Ascending aorta (tissue), 2 donors: ENCODE results near the gene PIP5K1A. TPM values are rescaled to one million over a fixed set of nuclear protein-coding genes. Genes with fewer than 3 reads are reported as not detected.

Experiments used
- DNase-seq, 2 donors: peaks; one replicate each; pipeline ENCODE4 v3.0.0-alpha.2; 2019; ENCODE audit warnings: low spot score in 2 of 2
- H3K27ac ChIP-seq, 2 donors: fragments of 200-600 bp; sonication (generic); one replicate each; pipeline ENCODE4 v1.5.1; 2016 to 2017; ENCODE audit warnings: mild to moderate bottlenecking in 1 of 2
- H3K27me3 ChIP-seq: fragments of 200-600 bp; sonication (generic); one replicate; pipeline ENCODE4 v1.5.1; 2017
- H3K36me3 ChIP-seq, 2 donors: fragments of 200-600 bp; sonication (generic); one replicate each; pipeline ENCODE4 v1.5.1; 2016
- H3K4me1 ChIP-seq, 2 donors: fragments of 200-600 bp; sonication (generic); one replicate each; pipeline ENCODE4 v1.5.1; 2016 to 2017; ENCODE audit warnings: mild to moderate bottlenecking in 1 of 2
- H3K4me3 ChIP-seq, 2 donors: fragments of 200-600 bp; sonication (generic); one replicate each; pipeline ENCODE4 v1.5.1; 2016 to 2017; ENCODE audit warnings: mild to moderate bottlenecking in 1 of 2
- H3K9me3 ChIP-seq, 2 donors: fragments of 200-600 bp; sonication (generic); one replicate each; pipeline ENCODE4 v1.5.1; 2016
- CTCF ChIP-seq, 3 experiments: fragments of 200-600 bp in 2 of 3; fragments of 450-650 bp in 1 of 3; sonication (generic) in 2 of 3; IDR thresholded peaks; one replicate each; pipeline ENCODE4 v1.5.1; 2016 to 2019; ENCODE audit warnings: antibody characterized with exemption in 3 of 3, mild to moderate bottlenecking in 1 of 3, moderate library complexity in 1 of 3
- intact Hi-C: fragments of 100-400 bp; cut with DNase I; formaldehyde crosslinking; loops from one replicate; pipeline ENCODE4 v1.15.1; 2023
- total RNA-seq: library from RNA; depleted of rRNA; stranded (reverse); fragments of >200 nt; gene quantifications from one replicate; pipeline ENCODE4 v1.1.0, GENCODE V29; 2016

PIP5K1A gene
- 36.5 TPM for total RNA-seq

GRCh38 chr1:151198254-151199127, at the start of gene PIP5K1A:
Gene PIP5K1A (plus strand): TSS chr1:151198552. CDS start chr1:151198997, 445 bp downstream.
- intact Hi-C loops, result loop anchor here (1.0 to 2.0 kb wide), 2 partner anchors 34 to 56 kb away; partner anchors contain the start of genes LYSMD1 and PSMD4
- Histone ChIP-seq H3K9me3 (no peaks in the 10 kb centered on the region), H3K4me3 (peak within 1 kb of the TSS; percentile 74 to 82)

GRCh38 chr1:151156515-151156819, 41.9 kb upstream of the PIP5K1A start, which contains the start of gene TNFAIP8L2:
Gene TNFAIP8L2 (plus strand): TSS chr1:151156649. CDS start chr1:151158698, 2,049 bp downstream.
- peaks cover 30 to 39% of the 10 kb centered on the region in 2 donors for H3K36me3 ChIP-seq
- peaks cover 0 to 8% of the 10 kb centered on the region in 2 donors for H3K4me1 ChIP-seq
- no peak for DNase-seq
- no peak for TF ChIP-seq CTCF (IDR thresholded peaks at IDR 0.05)
- no peak within 1 kb of the TSS for H3K27ac ChIP-seq
- no peaks in the 10 kb centered on the region for H3K27me3 ChIP-seq
- intact Hi-C loops, result loop anchor here (1.0 kb wide), 2 partner anchors 56 to 132 kb away; no protein-coding TSS in a partner anchor
- peak within 1 kb of the TSS in 1 of 2 donors; percentile 52 for H3K4me3 ChIP-seq
- H3K9me3 ChIP-seq, result no peaks in the 10 kb centered on the region

More at GRCh38 chr1:151198254-151199127, at the start of gene PIP5K1A:
- H3K27me3 ChIP-seq, result no peaks in the 10 kb centered on the region
- DNase-seq, result peak; percentile 95 to 99
- peaks cover 5 to 23% of the 10 kb centered on the region in 2 donors for H3K4me1 ChIP-seq
- TF ChIP-seq CTCF (IDR thresholded peaks at IDR 0.05), result no peak
- peak within 1 kb of the TSS; percentile 84 to 85 for H3K27ac ChIP-seq
- peaks cover 4 to 6% of the 10 kb centered on the region in 2 donors for H3K36me3 ChIP-seq

DNA sequence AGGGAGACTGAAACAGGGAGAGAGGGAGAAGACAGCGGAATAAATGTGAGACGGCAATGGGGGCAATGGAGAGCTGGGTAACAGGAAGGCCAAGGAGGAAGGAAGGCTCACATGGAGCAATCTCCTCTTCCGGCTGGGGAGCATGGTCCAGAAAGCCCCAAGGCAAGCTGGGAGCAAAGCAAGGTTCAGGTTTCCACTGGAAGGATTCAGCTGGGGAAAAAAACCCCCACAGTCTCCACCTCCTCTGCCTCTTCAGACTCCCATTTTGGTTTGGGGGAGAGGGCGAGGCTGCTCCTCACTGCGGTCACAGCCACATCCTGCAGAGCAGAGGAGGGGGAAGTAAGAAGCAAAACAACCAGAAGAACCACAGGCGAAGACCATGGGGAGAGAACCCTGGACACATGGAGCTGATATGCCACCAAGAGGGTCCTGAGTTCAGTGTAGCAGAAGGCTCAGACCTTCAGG, 41.3 kb upstream of the PIP5K1A start:
- Histone ChIP-seq H3K27me3 (no peaks in the 10 kb centered on the region), H3K27ac (no peak overlapping the region), H3K4me1 (peaks cover 0 to 8% of the 10 kb centered on the region in 2 donors), H3K4me3 (peak overlapping the region in 1 of 2 donors; percentile 52), H3K9me3 (no peaks in the 10 kb centered on the region), H3K36me3 (peaks cover 32 to 44% of the 10 kb centered on the region in 2 donors)
- intact Hi-C loops, result no loop called here
- DNase-seq, result no peak
- TF ChIP-seq CTCF (IDR thresholded peaks at IDR 0.05), result no peak

- DNase-seq, result no peak
- intact Hi-C loops, result no loop called here
- no peaks in the 10 kb centered on the region for H3K27me3 ChIP-seq
- no peaks in the 10 kb centered on the region for H3K9me3 ChIP-seq
- H3K4me3 ChIP-seq, result peak overlapping the region in 1 of 2 donors; percentile 52
- peaks cover 0 to 10% of the 10 kb centered on the region in 2 donors for H3K4me1 ChIP-seq
- TF ChIP-seq CTCF (IDR thresholded peaks at IDR 0.05), result no peak
- peaks cover 32 to 44% of the 10 kb centered on the region in 2 donors for H3K36me3 ChIP-seq
- peak overlapping the region in 1 of 2 donors; percentile 20 for H3K27ac ChIP-seq
These were observed 40.0 kb upstream of the PIP5K1A start for GRCh38 chr1:151158326-151158725.

DNA sequence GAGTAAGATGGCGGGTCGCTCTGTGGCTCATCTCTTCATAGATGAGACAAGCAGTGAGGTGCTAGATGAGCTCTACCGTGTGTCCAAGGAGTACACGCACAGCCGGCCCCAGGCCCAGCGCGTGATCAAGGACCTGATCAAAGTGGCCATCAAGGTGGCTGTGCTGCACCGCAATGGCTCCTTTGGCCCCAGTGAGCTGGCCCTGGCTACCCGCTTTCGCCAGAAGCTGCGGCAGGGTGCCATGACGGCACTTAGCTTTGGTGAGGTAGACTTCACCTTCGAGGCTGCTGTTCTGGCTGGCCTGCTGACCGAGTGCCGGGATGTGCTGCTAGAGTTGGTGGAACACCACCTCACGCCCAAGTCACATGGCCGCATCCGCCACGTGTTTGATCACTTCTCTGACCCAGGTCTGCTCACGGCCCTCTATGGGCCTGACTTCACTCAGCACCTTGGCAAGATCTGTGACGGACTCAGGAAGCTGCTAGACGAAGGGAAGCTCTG, 39.6 kb upstream of the PIP5K1A start:
- Histone ChIP-seq H3K27me3 (no peaks in the 10 kb centered on the region), H3K36me3 (peaks cover 32 to 44% of the 10 kb centered on the region in 2 donors), H3K27ac (peak overlapping the region; percentile 4 to 20), H3K4me3 (no peak overlapping the region), H3K4me1 (peaks cover 0 to 14% of the 10 kb centered on the region in 2 donors), H3K9me3 (no peaks in the 10 kb centered on the region)
- TF ChIP-seq CTCF (IDR thresholded peaks at IDR 0.05), result no peak
- intact Hi-C loops, result no loop called here
- no peak for DNase-seq
